Activated CD8-positive, alpha-beta memory T cell treated with anti-CD3 and anti-CD28 coated beads for 1 hour (primary cell): Measurements from ENCODE around the gene ABCF1.
"Not testable (repeated sequence)": the region's sequence is repeated elsewhere in the genome, so short reads cannot be mapped to it uniquely, and the experiment has no call there.

Experiments
- DNase-seq, 2 donors: peaks; one replicate each; pipeline ENCODE4 v3.0.0-alpha.2; 2020; ENCODE audit warnings: low read depth in 1 of 2; ENCODE audit errors: extremely low read depth in 1 of 2

ABCF1 gene

DNA sequence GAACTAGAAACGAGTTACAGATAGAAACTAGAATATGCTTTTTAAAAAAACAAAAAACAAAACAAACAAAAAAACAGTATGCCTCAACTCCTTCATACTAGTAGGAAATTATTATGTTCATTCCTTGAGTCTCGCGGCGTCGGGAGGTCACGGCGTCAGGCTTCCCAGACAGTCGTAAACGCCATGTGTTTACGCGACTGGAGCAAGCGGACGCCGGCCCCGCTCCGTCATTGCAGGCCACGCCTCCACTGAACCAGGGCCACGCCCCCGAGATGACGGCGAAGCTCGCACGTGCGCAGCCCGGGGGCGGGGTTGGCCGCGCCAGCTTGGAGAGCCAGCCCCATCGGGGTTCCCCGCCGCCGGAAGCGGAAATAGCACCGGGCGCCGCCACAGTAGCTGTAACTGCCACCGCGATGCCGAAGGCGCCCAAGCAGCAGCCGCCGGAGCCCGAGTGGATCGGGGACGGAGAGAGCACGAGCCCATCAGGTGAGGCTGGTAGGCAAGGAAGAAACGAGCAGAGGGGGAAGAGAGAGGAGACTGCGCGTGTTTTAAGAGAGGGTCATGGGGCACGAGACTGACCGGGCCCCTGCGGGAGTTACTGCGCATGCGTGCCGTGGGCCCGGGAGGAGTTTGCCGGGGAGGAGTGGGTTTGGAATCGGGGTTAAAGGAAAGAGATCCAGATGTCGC, at the start of gene ABCF1:
TSS of gene ABCF1 (plus strand) at position 368 of the 687 bp plus-strand sequence. CDS start at position 414, 46 bp downstream.
- peak; percentile 94 to 100 for DNase-seq

DNA sequence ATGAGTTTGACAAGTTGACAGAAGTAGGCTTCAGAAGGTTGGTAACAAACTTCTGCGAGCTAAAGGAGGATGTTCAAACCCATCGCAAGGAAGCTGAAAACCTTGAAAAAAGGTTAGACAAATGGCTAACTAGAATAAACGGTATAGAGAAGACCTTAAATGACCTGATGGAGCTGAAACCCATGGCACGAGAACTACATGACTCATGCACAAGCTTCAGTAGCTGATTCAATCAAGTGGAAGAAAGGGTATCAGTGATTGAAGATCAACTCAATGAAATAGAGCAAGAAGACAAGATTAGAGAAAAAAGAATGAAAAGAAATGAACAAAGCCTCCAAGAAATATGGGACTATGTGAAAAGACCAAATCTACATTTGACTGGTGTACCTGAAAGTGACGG, 49.3 kb upstream of the ABCF1 start:
- not testable (repeated sequence) for DNase-seq

DNA sequence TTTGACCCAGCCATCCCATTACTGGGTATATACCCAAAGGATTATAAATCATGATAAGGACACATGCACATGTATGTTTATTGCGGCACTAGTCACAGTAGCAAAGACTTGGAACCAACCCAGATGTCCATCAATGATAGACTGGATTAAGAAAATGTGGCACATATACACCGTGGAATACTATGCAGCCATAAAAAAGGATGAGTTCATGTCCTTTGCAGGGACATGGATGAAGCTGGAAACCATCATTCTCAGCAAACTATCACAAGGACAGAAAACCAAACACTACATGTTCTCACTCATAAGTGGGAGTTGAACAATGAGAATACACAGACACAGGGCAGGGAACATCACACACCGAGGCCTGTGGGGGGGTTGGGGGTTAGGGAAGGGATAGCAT, 44.8 kb upstream of the ABCF1 start:
- not testable (repeated sequence) for DNase-seq

DNA sequence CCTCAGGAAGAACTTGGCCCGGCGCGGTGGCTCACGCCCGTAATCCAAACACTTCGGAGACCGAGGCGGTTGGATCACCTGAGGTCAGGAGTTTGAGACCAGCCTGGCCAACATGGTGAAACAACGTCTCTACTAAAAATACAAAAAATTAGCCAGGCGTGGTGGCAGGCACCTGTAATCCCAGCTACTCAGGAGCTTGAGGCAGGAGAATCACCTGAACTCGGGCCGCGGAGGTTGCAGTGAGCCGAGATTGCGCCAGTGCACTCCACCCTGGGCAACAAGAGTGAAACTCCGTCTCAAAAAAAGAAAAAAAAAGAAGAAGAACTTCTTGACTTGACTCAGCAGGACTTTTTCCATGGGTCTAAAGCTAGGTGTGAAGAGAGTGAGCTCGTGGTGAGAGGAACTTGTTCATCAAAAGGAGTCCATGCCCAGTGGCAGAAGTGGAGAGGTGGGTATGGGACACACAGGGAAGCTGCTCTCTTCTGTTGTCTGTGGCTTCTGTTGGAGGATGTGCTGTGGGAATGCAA, 41.8 kb upstream of the ABCF1 start:
- not testable (repeated sequence) for DNase-seq

DNA sequence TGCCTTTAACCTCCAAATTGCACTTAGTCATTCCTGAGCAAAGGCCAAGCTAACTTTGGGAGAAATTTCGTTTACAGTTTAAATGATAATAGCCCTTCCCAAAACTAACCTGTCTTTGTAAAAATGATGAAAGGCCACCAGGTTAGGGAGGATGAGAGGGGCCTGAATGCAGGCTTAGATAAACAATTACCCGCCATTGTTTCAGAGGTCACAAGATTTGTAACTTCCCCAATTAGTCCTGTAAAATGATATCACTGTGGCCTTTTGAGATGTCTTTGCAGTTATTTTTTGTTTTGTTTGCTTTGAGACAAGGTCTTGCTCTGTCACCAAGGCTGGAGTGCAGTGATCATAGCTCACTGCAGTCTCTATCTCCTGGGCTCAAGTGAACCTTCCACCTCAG, 41.2 kb upstream of the ABCF1 start:
- no peak for DNase-seq

DNA sequence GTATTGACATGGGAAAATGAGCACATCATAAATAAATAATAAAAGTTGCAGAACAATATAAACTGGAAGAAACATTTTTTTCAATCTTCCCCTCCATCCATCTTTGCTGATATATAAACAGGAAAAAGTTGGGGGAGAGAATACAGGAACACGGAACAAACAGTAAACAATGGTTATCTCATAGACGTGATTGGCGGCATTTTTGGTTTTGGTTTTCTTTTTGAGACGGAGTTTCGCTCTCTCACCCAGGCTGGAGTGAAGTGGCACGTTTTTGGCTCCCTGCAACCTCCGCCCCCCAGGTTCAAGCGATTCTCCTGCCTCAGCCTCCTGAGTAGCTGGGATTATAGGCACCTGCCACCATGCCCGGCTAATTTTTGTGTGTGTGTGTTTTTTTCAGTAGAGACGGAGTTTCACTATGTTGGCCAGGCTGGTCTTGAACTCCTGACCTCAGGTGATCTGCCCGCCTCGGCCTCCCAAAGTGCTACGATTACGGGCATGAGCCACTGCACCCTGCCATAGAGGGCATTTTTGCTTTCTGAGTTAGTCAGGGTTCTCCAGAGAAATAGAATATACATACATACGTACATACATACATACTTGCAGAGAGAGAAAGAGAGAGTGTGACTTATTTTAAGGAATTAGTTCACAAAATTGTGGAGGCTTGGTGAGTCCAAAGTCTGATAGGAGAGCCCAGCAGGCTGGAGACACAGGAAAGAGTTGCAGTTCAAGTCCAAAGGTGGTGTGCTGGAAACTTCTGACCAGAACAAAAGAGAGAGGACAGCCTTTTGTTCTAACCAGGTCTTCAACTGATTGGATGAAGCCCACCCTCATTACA, 37.6 kb upstream of the ABCF1 start:
- no peak for DNase-seq

DNA sequence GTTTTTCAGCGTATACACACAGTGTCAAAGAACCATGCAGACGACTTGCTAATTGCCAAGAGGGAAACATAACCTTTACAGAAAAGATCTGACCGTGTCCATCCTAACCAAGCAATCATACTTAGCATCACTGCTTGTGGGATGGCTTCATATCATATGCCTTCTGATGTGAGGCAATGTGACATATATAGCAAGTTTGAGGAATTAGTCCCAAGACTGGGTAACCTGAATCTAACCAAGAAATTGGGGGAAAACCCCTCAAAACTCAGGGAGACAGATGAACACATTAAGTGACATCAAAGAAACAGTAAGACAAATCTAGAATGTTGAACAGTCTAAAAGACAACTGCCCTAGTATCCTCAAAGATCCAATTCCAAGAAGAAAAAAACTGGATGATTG, 33.3 kb upstream of the ABCF1 start:
- DNase-seq: no peak

GRCh38 chr6:30541515-30542403, 29.5 kb upstream of the ABCF1 start:
- peak; percentile 51 to 68 for DNase-seq

- DNase-seq: no peak
These were observed 28.9 kb upstream of the ABCF1 start for GRCh38 chr6:30542404-30542725.

DNA sequence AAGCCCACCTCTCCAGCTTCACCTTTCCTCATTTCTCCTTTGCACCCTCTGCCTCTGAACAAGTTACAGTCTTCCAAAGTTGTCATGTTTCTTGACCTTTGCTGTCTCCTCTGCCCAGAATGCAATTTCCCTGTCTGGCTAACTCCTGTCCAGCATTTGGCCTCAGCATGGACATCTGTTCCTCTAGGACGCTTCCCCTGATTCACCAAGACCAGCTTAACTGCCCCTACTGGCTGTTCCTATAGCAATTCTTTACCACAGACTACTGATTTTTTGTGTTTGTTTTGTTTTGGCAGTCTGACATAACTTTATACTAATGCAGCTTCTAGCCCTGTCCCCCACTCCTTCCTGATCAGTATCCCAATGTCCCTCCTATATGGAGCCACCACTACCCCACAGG, 28.3 kb upstream of the ABCF1 start:
- no peak for DNase-seq

DNA sequence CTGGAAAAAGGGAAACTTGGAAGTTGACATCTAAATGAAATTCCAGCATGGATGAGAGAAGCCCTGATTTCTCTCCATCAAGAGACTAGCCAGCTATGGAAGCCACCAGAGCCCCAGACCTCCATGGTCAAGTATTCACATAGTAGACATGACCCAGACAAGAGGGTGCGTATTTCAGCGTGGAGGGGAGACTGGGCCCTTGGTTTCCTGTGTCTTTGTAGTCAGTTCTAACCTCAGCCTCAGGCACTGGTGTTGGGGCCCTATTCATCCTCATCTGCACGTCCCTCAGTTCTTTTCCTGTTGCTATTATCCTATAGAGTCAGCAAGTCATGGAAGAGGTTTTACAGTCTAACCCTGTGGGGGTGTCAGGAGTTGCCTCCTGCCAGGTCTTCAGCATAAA, 27.4 kb upstream of the ABCF1 start:
- DNase-seq: no peak

DNA sequence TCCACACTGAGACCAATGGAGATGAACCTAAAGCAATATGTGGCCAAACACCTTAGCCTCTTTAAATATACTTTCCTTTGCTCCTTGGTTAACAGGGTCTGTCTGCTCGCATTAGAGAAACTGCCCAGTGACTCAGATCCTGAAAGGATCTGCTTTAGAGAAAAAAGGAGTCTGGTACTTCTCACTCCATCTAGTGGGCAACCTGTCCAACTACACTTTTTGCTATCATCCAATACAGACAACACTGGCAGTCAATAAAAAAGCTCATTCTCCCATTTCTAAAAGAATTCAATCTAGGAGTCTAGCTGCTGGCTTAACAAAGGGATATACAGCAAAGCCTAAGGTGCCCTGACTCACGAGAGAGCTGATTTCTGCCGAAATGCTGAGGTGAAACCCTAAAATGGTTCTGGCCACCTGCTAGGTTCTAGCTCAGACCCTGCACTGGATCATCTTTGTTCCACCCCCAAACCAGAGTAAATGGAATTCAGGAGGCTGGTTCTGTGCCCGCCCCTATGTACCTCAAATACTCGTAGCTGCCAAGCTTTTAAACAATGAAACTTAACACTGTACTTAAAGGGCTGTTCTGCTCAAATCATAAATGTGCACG, 26.5 kb upstream of the ABCF1 start:
- DNase-seq: no peak

DNA sequence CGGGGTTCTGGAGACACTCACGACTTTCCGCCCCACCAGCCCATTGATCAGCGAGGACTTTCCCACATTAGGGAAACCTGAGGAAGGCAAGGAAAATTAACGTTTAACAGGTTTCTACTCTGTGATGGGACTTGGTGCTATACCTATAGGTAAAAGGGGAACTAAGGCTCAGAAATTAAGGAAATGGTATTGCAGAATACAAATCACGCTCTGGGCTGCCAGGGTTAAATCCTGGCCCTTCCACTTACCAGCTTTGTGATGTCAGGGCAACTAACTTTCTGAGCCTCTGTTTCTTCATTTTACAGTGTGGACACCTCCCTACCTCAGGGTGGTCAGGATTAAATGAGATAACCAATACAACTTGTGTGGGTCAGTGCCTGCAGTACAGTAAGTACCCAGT, 23.8 kb upstream of the ABCF1 start:
- DNase-seq: no peak

GRCh38 chr6:30548375-30548774, 22.9 kb upstream of the ABCF1 start:
- no peak for DNase-seq

DNA sequence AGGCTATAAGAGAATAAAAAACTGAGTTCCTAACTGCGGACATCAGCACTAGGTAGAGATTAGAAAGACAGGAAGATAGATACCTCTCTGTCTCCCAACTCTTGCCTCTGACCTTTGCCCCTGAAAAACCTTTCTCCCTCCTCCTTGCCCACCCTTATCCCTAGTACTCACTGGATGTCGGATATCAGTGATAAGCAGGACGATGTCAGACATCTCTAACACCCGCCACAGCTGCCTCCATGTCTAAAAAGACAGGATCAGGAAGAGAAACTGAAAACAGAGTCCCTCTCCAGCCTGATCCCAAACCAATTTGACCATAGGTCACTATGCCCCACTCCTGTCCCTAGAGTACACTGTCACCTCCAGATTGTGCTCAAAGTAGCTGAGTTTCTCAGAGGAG, 16.8 kb upstream of the ABCF1 start:
- no peak for DNase-seq

DNA sequence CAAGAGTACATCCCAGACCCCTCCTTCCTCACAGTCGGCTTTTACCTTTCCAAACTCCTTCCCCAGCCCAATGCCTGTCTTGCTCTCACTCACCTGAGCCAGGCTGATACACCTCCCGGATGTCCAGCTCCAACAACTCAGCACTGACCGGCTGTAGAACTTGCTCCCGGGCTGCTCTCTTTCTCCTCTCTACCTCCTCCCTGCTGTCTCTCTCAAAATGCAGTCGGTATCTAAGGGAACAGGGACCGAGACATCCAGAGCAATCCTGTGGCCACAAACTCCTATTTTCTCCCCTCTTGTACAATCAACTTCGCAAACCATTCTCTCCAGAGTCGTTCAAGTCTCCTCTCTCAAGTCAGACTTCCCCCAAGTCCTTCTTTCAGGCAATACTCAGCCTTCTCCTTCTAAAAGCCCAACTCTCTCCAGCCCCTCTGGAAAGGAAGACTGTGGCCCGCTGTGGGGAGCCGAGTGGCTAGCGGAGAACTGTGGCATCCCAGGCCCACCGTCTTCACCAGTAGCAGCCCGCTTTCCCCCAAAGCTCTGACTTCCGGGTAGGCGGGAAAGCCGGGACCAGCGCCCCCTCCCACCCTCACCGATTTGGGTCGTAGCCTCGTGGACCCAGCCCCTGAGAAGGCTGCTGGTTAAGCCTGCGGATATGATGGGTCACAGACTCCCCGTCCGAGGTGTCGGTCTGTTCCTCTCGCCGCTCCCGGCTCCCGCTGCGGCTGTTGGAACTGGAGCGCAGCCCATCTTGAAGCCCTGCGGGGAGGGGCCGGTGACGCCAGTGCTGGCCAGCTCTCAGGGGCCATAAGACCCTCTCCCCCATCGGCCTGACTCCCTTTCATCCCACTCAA, 16.1 kb upstream of the ABCF1 start:
- DNase-seq: no peak

GRCh38 chr6:30555816-30556065, 15.5 kb upstream of the ABCF1 start:
- no peak for DNase-seq

DNA sequence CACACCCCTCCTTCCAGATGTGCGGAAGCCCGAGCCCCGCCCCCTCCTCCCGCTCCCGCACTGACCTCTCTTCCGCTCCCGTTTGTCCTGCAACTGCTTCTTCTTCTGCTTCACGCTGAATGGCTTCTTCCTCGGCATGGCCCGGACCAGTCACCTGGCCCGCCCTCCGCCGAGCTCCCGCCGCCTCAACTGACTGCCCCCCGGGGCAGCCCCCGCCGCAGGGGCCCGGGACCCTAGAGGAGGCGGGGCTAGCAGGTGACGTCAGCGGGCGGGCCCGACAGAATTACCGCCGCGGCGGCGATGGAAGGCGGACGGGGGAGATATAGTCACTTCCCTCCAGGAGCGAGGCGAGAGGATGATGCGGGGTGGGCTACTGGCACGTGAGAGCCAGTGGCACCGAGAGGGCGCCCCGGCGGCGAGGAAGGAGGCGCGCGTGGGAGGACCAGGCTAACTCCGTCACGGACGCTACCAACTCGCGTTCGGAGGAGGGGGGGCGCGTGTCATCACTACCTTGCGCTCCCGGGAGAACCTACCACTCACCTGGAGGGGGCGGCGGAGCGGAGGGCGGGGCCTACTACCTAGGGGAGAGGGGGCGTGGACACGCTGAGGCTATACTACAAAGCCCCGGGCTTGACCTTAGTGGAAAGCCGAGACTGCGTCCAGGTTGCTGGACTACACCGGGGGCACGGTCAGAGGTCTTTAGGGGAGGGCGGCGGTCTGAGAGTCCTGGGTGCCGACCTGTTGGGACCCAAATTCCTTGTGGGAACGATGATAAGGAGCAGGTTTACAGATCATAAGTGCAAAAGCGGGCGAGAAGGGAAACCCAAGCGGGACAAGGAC, 15.0 kb upstream of the ABCF1 start, which contains the start of gene GNL1:
TSS of gene GNL1 (minus strand) at position 424 of the 840 bp plus-strand sequence. CDS start at position 138, 286 bp downstream.
- DNase-seq: peak; percentile 98 to 99
